Keratinocyte (primary cell): ENCODE results near the gene SERPINA10.

ENCODE experiments used
- EZH2 ChIP-seq: IDR thresholded peaks from one replicate; pipeline ENCODE4 v1.6.1; 2012; ENCODE audit warnings: inconsistent platforms, mild to moderate bottlenecking, low read length, moderate library complexity
- TF ChIP-seq, protein P1 (sequence below), 3 experiments: IDR thresholded peaks in 1 of 3; conservative IDR thresholded peaks in 1 of 3; optimal IDR thresholded peaks in 1 of 3; 2 replicates in 2 of 3; 3 replicates in 1 of 3; pipeline versions ENCODE3 to v1.5.1; 2011; ENCODE audit warnings: low read length in 3 of 3, mild to moderate bottlenecking in 3 of 3, moderate library complexity in 2 of 3, control low read depth in 1 of 3, inconsistent platforms in 1 of 3; ENCODE audit not compliant: insufficient read depth in 2 of 3; ENCODE audit errors: extremely low read depth in 1 of 3

DNA sequence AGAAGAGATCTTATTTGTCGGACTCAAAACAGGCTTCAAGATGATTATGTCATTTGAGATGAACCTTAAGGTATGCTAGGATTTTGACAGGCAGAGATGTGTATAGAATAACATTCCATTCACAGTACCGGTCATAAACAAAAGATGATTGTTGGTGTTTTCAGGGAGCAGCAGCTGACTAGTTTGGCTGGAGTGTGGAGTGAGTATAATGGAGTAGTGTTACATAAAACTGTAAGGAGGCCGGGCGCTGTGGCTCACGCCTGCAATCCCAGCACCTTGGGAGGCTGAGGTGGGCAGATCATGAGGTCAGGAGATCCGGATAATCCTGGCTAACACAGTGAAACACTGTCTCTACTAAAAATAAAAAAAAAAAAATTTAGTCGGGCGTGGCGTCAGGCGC is 23.9 kb downstream of the SERPINA10 start:
- TF ChIP-seq, protein P1, sequence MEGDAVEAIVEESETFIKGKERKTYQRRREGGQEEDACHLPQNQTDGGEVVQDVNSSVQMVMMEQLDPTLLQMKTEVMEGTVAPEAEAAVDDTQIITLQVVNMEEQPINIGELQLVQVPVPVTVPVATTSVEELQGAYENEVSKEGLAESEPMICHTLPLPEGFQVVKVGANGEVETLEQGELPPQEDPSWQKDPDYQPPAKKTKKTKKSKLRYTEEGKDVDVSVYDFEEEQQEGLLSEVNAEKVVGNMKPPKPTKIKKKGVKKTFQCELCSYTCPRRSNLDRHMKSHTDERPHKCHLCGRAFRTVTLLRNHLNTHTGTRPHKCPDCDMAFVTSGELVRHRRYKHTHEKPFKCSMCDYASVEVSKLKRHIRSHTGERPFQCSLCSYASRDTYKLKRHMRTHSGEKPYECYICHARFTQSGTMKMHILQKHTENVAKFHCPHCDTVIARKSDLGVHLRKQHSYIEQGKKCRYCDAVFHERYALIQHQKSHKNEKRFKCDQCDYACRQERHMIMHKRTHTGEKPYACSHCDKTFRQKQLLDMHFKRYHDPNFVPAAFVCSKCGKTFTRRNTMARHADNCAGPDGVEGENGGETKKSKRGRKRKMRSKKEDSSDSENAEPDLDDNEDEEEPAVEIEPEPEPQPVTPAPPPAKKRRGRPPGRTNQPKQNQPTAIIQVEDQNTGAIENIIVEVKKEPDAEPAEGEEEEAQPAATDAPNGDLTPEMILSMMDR (optimal IDR thresholded peaks at IDR 0.05 in 1 of 3, IDR thresholded peaks at IDR 0.05 in 1 of 3, conservative IDR thresholded peaks at IDR 0.05 in 1 of 3; ENCODE audit: extremely low read depth in 1 of 3, insufficient read depth in 2 of 3, low read length in 3 of 3): no peak
- TF ChIP-seq EZH2: no peak
